DOHH2 (cell line): ENCODE data around the gene DAAM2.

Source experiments
- EZH2phosphoT487 ChIP-seq: fragments of 200-600 bp; sonication (generic); IDR thresholded peaks from 2 replicates; pipeline ENCODE4 v1.6.1; 2017; ENCODE audit warnings: borderline replicate concordance, mild to moderate bottlenecking, antibody characterized with exemption, low read length, moderate library complexity, mixed read lengths
- TF ChIP-seq, protein P1 (sequence below): fragments of 200-600 bp; sonication (generic); IDR thresholded peaks from one replicate; pipeline ENCODE4 v1.5.1; 2014; ENCODE audit warnings: antibody characterized with exemption, mild to moderate bottlenecking, low read depth, low read length; ENCODE audit not compliant: poor library complexity, severe bottlenecking

DNA sequence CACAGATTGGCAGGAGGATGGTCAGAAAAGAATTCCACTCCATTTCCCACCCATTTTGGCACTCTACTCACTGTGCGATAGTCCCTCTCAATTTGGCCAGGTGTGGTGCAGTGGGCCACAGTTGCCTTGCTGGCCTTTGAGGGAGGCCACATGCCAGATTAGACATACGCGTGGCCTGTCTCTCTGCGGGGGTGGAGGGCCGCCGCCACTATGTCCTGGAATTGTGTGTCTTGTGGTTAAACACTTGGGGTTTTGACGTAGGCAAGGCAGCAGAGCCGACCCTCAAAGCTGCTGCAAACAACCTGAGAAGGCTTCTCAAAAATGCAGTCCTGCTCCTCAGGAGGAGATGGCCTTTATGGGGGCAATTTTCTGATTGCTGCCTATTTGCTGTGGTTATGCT is 4.9 kb upstream of the DAAM2 start:
- TF ChIP-seq, protein P1, sequence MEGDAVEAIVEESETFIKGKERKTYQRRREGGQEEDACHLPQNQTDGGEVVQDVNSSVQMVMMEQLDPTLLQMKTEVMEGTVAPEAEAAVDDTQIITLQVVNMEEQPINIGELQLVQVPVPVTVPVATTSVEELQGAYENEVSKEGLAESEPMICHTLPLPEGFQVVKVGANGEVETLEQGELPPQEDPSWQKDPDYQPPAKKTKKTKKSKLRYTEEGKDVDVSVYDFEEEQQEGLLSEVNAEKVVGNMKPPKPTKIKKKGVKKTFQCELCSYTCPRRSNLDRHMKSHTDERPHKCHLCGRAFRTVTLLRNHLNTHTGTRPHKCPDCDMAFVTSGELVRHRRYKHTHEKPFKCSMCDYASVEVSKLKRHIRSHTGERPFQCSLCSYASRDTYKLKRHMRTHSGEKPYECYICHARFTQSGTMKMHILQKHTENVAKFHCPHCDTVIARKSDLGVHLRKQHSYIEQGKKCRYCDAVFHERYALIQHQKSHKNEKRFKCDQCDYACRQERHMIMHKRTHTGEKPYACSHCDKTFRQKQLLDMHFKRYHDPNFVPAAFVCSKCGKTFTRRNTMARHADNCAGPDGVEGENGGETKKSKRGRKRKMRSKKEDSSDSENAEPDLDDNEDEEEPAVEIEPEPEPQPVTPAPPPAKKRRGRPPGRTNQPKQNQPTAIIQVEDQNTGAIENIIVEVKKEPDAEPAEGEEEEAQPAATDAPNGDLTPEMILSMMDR: no peak
- TF ChIP-seq EZH2phosphoT487: no peak
